Astrocyte (in vitro differentiated cells and primary cell): Measurements from ENCODE around the gene TRRAP.

Experiments
- CTCF ChIP-seq: IDR thresholded peaks from 2 replicates; pipeline ENCODE4 v1.5.1; 2011; ENCODE audit warnings: low read depth, mild to moderate bottlenecking, inconsistent platforms, low read length, moderate library complexity; ENCODE audit not compliant: insufficient read depth
- EZH2 ChIP-seq: IDR thresholded peaks from 2 replicates; pipeline ENCODE4 v1.6.1; 2012; ENCODE audit warnings: mild to moderate bottlenecking, low read length, inconsistent platforms; ENCODE audit not compliant: insufficient read depth

DNA sequence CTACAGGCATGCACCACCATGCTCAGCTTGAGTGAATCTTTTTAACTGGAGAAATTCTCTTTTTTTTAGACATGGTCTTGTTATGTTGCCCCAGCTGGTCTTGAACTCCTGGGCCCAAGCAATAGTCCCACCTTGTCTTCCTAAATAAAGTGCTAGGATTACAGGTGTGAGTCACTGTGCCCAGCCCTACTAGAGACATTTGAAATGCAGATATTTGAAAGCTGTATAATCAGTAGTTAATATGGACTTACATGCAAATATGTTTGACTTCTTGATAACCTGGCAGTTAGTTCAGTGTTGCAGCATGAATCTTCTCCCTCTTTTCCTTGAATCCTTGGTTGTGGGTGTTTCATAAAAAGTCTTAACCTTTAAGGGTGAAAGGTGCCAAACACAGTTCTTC is 8.7 kb downstream of the TRRAP start:
- no peak for TF ChIP-seq CTCF
- no peak for TF ChIP-seq EZH2
